DND-41 (cell line): ENCODE measurements around the gene CPA4.

Experiments used
- ATAC-seq: fragments of 200-7000 bp; cut with Tn5 transposase; 3 replicates; pipeline ENCODE4 v1.9.1; 2021; ENCODE audit warnings: low read depth; ENCODE audit not compliant: insufficient read depth
- DNase-seq: peaks from one replicate; pipeline ENCODE4 v3.0.0-alpha.2; 2020
- H2AFZ ChIP-seq: 2 replicates; pipeline ENCODE4 v1.6.0; 2012; ENCODE audit warnings: low read depth, low read length
- H3K27ac ChIP-seq: 2 replicates; pipeline ENCODE4 v1.5.1; 2012; ENCODE audit warnings: low read length, inconsistent platforms
- H3K27me3 ChIP-seq: fragments of 200-600 bp; sonication (generic); 2 replicates; pipeline ENCODE4 v1.6.0; 2012; ENCODE audit warnings: low read length, mild to moderate bottlenecking, inconsistent platforms; ENCODE audit not compliant: insufficient read depth, poor library complexity
- H3K36me3 ChIP-seq: 2 replicates; pipeline ENCODE4 v1.5.1; 2012; ENCODE audit warnings: low read length, inconsistent platforms; ENCODE audit not compliant: insufficient read depth
- H3K4me1 ChIP-seq: 2 replicates; pipeline ENCODE4 v1.5.1; 2012; ENCODE audit warnings: mild to moderate bottlenecking, low read length; ENCODE audit not compliant: insufficient read depth
- H3K4me2 ChIP-seq: 2 replicates; pipeline ENCODE4 v1.6.0; 2012; ENCODE audit warnings: mild to moderate bottlenecking, moderate library complexity, low read length, inconsistent platforms; ENCODE audit not compliant: insufficient read depth
- H3K4me3 ChIP-seq, 2 experiments: fragments of 200-600 bp in 1 of 2; shearing (Covaris generic) in 1 of 2; 2 replicates each; pipeline ENCODE4 v1.5.1; 2012 to 2016; ENCODE audit warnings: inconsistent platforms in 2 of 2, low read length in 2 of 2, mild to moderate bottlenecking in 2 of 2, low read depth in 1 of 2, moderate library complexity in 1 of 2
- H3K79me2 ChIP-seq: 2 replicates; pipeline ENCODE4 v1.6.0; 2012; ENCODE audit warnings: low read length, inconsistent platforms; ENCODE audit not compliant: insufficient read depth
- H3K9ac ChIP-seq: 2 replicates; pipeline ENCODE4 v1.6.0; 2012; ENCODE audit warnings: low read depth, mild to moderate bottlenecking, inconsistent platforms, low read length, moderate library complexity
- H3K9me3 ChIP-seq: 2 replicates; pipeline ENCODE4 v1.5.1; 2012; ENCODE audit warnings: low read length, moderate library complexity, mild to moderate bottlenecking, inconsistent platforms; ENCODE audit not compliant: insufficient read depth, severe bottlenecking
- H4K20me1 ChIP-seq: 2 replicates; pipeline ENCODE4 v1.6.0; 2012; ENCODE audit warnings: low read length; ENCODE audit not compliant: insufficient read depth
- CTCF ChIP-seq: IDR thresholded peaks from 2 replicates; pipeline ENCODE4 v1.5.1; 2012; ENCODE audit warnings: borderline replicate concordance, low read length, moderate library complexity, mild to moderate bottlenecking; ENCODE audit not compliant: poor library complexity, severe bottlenecking; ENCODE audit errors: extremely low read depth
- EZH2 ChIP-seq: IDR thresholded peaks from 3 replicates; pipeline ENCODE4 v1.6.1; 2012; ENCODE audit warnings: borderline replicate concordance, low read depth, mild to moderate bottlenecking, moderate library complexity, low read length, inconsistent platforms; ENCODE audit not compliant: severe bottlenecking

Gene CPA4

GRCh38 chr7:130349911-130350782 lies 57.2 kb downstream of the CPA4 start:
- ATAC-seq (no peak), DNase-seq (no peak)
- TF ChIP-seq EZH2: no peak
- TF ChIP-seq CTCF: no peak
- Histone ChIP-seq H3K4me2 (no peak overlapping the region), H4K20me1 (no peaks in the 10 kb centered on the region), H3K4me1 (no peaks in the 10 kb centered on the region), H3K9me3 (no peaks in the 10 kb centered on the region), H3K27me3 (no peaks in the 10 kb centered on the region), H3K4me3 (no peak overlapping the region), H2AFZ (no peak overlapping the region), H3K36me3 (no peaks in the 10 kb centered on the region), H3K79me2 (no peaks in the 10 kb centered on the region), H3K9ac (no peak overlapping the region), H3K27ac (no peak overlapping the region)

GRCh38 chr7:130350945-130351790 lies 58.2 kb downstream of the CPA4 start:
- Histone ChIP-seq H3K27ac (no peak overlapping the region), H3K4me2 (no peak overlapping the region)

GRCh38 chr7:130351791-130352090 lies 58.8 kb downstream of the CPA4 start:
- Histone ChIP-seq H3K36me3 (no peaks in the 10 kb centered on the region), H3K9me3 (no peaks in the 10 kb centered on the region), H2AFZ (no peak overlapping the region), H3K79me2 (no peaks in the 10 kb centered on the region), H3K4me3 (no peak overlapping the region), H3K27me3 (no peaks in the 10 kb centered on the region), H3K4me1 (no peaks in the 10 kb centered on the region), H3K9ac (no peak overlapping the region), H3K4me2 (no peak overlapping the region), H3K27ac (no peak overlapping the region), H4K20me1 (no peaks in the 10 kb centered on the region)
- DNase-seq (no peak), ATAC-seq (no peak)
- no peak for TF ChIP-seq CTCF
- TF ChIP-seq EZH2: no peak

More at GRCh38 chr7:130350945-130351790, 58.2 kb downstream of the CPA4 start:
- H3K27me3 ChIP-seq: no peaks in the 10 kb centered on the region
- H2AFZ ChIP-seq: no peak overlapping the region
- H3K4me1 ChIP-seq: no peaks in the 10 kb centered on the region
- ATAC-seq (no peak), DNase-seq (no peak)
- no peaks in the 10 kb centered on the region for H3K79me2 ChIP-seq
- H3K36me3 ChIP-seq: no peaks in the 10 kb centered on the region
- no peaks in the 10 kb centered on the region for H3K9me3 ChIP-seq
- no peak overlapping the region for H3K9ac ChIP-seq
- TF ChIP-seq EZH2 (no peak), CTCF (no peak)
- H4K20me1 ChIP-seq: no peaks in the 10 kb centered on the region
- no peak overlapping the region for H3K4me3 ChIP-seq
